ENCODE data around the gene HNRNPA2B1.

The HNRNPA2B1 gene

GRCh38 chr7:26151953-26152781 lies 48.4 kb downstream of the HNRNPA2B1 start, which contains the start of gene NFE2L3:
Gene NFE2L3, plus strand, starts transcription at chr7:26152198. Its CDS starts 301 bp downstream, at chr7:26152499.
- no peak for TF ChIP-seq CTCF (IDR thresholded peaks at IDR 0.05; ENCODE audit: low read depth, low read length, poor library complexity, severe bottlenecking)
- no peak for TF ChIP-seq EZH2phosphoT487 (IDR thresholded peaks at IDR 0.05; ENCODE audit: borderline replicate concordance, low read length)

GRCh38 chr7:26151650-26151952 lies 48.9 kb downstream of the HNRNPA2B1 start:
- peaks cover 20% of the 10 kb centered on the region for H3F3A ChIP-seq (ENCODE audit: control insufficient read depth, insufficient read depth)
- H4K20me1 ChIP-seq (ENCODE audit: control insufficient read depth, insufficient read depth, low read depth, low read length): no peaks in the 10 kb centered on the region
- H3K4me1 ChIP-seq (ENCODE audit: control insufficient read depth, low read length): peaks cover 48% of the 10 kb centered on the region
- no peaks in the 10 kb centered on the region for H3K27me3 ChIP-seq (ENCODE audit: control insufficient read depth, low read length)
- peaks cover 3% of the 10 kb centered on the region; the same call in 1 of the 2 replicates for H3K9me3 ChIP-seq (ENCODE audit: control insufficient read depth, insufficient read depth, low read length)
- peak overlapping the region; percentile 74 for H3K4me3 ChIP-seq (ENCODE audit: low read length)
- H3K79me2 ChIP-seq (ENCODE audit: control insufficient read depth, low read length): peaks cover 45% of the 10 kb centered on the region
- peak overlapping the region; percentile 97 for H3K4me2 ChIP-seq (ENCODE audit: low read length)
- TF ChIP-seq CTCF (IDR thresholded peaks at IDR 0.05; ENCODE audit: low read depth, low read length, poor library complexity, severe bottlenecking): peak; percentile 30
- TF ChIP-seq EZH2phosphoT487 (IDR thresholded peaks at IDR 0.05; ENCODE audit: borderline replicate concordance, low read length): no peak
- peak overlapping the region; percentile 17; the same call in 1 of the 2 replicates for H3K27ac ChIP-seq (ENCODE audit: low read depth, low read length)
- 0 out of 2 replicates have a peak, but pooled peaks cover 5% of the 10 kb centered on the region for H3K36me3 ChIP-seq (ENCODE audit: control insufficient read depth, low read length)
- no peaks in the 10 kb centered on the region; the same call in 1 of the 2 replicates for H3K9me2 ChIP-seq (replicated peaks; ENCODE audit: control insufficient read depth, low read length)

More at GRCh38 chr7:26151953-26152781, 48.4 kb downstream of the HNRNPA2B1 start, which contains the start of gene NFE2L3:
- Histone ChIP-seq H3K4me1 (ENCODE audit: control insufficient read depth, low read length) (peaks cover 54% of the 10 kb centered on the region), H3K9me3 (ENCODE audit: control insufficient read depth, insufficient read depth, low read length) (peaks cover under 1% of the 10 kb centered on the region; the same call in 1 of the 2 replicates), H3K27ac (ENCODE audit: low read depth, low read length) (peak within 1 kb of the TSS; percentile 17; the same call in 1 of the 2 replicates), H3K4me3 (ENCODE audit: low read length) (peak within 1 kb of the TSS; percentile 74), H3F3A (ENCODE audit: control insufficient read depth, insufficient read depth) (peaks cover 22% of the 10 kb centered on the region), H3K36me3 (ENCODE audit: control insufficient read depth, low read length) (0 out of 2 replicates have a peak, but pooled peaks cover 5% of the 10 kb centered on the region), H4K20me1 (ENCODE audit: control insufficient read depth, insufficient read depth, low read depth, low read length) (no peaks in the 10 kb centered on the region), H3K4me2 (ENCODE audit: low read length) (peak within 1 kb of the TSS; percentile 97), H3K27me3 (ENCODE audit: control insufficient read depth, low read length) (no peaks in the 10 kb centered on the region), H3K9me2 (replicated peaks; ENCODE audit: control insufficient read depth, low read length) (no peaks in the 10 kb centered on the region; the same call in 1 of the 2 replicates), H3K79me2 (ENCODE audit: control insufficient read depth, low read length) (peaks cover 51% of the 10 kb centered on the region)

DNA sequence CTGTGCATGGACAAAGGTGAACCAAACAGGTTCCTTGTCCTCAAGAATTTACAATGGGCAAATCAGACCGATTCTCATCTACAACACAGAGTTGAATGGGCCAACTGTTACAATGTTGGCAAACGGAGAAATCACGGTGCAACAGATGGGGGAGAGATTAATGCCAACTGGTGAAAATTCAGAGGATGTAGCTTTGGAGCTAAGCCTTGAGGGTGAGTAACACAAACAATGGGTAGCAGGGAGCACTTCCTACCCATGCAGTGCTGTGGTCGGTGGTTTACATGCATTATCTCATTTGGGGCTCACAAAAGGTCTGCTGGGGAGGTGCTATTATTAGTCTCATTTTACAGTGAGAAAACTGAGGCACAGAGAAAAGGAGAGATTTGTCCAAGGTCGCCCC lies 49.5 kb downstream of the HNRNPA2B1 start:
- Histone ChIP-seq H3K79me2 (ENCODE audit: control insufficient read depth, low read length) (peaks cover 41% of the 10 kb centered on the region), H3K27me3 (ENCODE audit: control insufficient read depth, low read length) (0 out of 2 replicates have a peak, but pooled peaks cover under 1% of the 10 kb centered on the region), H3K4me2 (ENCODE audit: low read length) (peak overlapping the region; percentile 97), H3K9me2 (replicated peaks; ENCODE audit: control insufficient read depth, low read length) (no peaks in the 10 kb centered on the region; the same call in 1 of the 2 replicates), H3K27ac (ENCODE audit: low read depth, low read length) (no peak overlapping the region), H3K9me3 (ENCODE audit: control insufficient read depth, insufficient read depth, low read length) (peaks cover 3% of the 10 kb centered on the region; the same call in 1 of the 2 replicates), H3K4me1 (ENCODE audit: control insufficient read depth, low read length) (peaks cover 43% of the 10 kb centered on the region), H3F3A (ENCODE audit: control insufficient read depth, insufficient read depth) (peaks cover 15% of the 10 kb centered on the region), H3K36me3 (ENCODE audit: control insufficient read depth, low read length) (0 out of 2 replicates have a peak, but pooled peaks cover 5% of the 10 kb centered on the region), H3K4me3 (ENCODE audit: low read length) (peak overlapping the region; percentile 74), H4K20me1 (ENCODE audit: control insufficient read depth, insufficient read depth, low read depth, low read length) (no peaks in the 10 kb centered on the region)
- TF ChIP-seq CTCF (IDR thresholded peaks at IDR 0.05; ENCODE audit: low read depth, low read length, poor library complexity, severe bottlenecking): no peak
- no peak for TF ChIP-seq EZH2phosphoT487 (IDR thresholded peaks at IDR 0.05; ENCODE audit: borderline replicate concordance, low read length)

Data from DOHH2 (cell line).